NCI-H146 treated with DMSO at 0.1 percent for 48 hours (cell line): ENCODE data around the gene ELOVL6.

Source experiments
- DNase-seq: peaks from one replicate; lab custom pipeline; 2025; ENCODE audit not compliant: unreplicated experiment; lab: John Stamatoyannopoulos, UW

The ELOVL6 gene

GRCh38 chr4:109998867-109999584 is 199.4 kb downstream of the ELOVL6 start:
- peak; percentile 12 for DNase-seq

GRCh38 chr4:109996526-109996925 is 201.9 kb downstream of the ELOVL6 start:
- no peak for DNase-seq
